Cardiac fibroblast (primary cell): ENCODE results near the gene TMTC1.

Experiments
- DNase-seq, 2 donors: peaks; one replicate each; pipeline versions ENCODE4 v3.0.0 to v3.0.0-alpha.2; 2010; ENCODE audit warnings: low read depth in 2 of 2
- H3K4me3 ChIP-seq, 2 donors: replicated peaks in 1 of 2; 1 replicate in 1 of 2; 2 replicates in 1 of 2; pipeline ENCODE4 v1.5.1; 2011; ENCODE audit warnings: low read depth in 2 of 2, low read length in 2 of 2, mild to moderate bottlenecking in 2 of 2, moderate library complexity in 1 of 2
- CTCF ChIP-seq: IDR thresholded peaks from one replicate; pipeline ENCODE4 v1.5.1; 2011; ENCODE audit warnings: low read depth, mild to moderate bottlenecking, low read length, inconsistent platforms

TMTC1 gene

DNA sequence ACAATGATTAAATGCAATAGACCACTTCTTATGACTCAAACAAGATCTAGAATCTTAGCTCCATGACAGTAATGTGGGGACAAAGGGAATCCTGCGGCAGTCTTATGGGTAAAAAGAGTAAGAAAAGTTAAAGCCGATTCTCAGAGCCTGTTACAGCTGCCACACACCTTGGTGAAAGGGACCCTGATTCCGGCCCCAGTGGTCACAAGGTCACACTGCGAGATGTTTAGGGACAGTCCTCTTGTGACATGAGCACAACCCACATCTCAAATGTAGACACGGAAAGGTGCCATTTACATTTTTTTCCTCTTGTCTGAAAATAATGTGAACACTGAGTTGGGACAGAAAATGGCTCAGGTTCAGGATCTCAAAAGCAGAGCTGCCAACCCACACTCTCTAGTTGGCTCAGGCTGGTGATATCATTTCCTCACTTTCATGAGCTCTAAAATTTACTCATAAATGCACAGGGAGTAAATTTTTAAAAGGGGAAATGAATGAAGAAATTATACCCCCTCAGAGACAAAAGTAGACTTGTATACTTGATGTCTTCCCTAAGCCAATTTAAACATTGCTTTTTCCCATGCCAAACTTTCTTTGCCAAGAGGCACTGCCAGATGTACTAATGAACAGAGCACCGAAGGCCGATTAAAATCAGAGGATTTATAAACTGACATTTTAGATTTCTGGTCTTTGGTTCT is 173.1 kb downstream of the TMTC1 start:
- no peak for TF ChIP-seq CTCF
- peak; percentile 24 to 65 for DNase-seq
- H3K4me3 ChIP-seq = no peak overlapping the region

DNA sequence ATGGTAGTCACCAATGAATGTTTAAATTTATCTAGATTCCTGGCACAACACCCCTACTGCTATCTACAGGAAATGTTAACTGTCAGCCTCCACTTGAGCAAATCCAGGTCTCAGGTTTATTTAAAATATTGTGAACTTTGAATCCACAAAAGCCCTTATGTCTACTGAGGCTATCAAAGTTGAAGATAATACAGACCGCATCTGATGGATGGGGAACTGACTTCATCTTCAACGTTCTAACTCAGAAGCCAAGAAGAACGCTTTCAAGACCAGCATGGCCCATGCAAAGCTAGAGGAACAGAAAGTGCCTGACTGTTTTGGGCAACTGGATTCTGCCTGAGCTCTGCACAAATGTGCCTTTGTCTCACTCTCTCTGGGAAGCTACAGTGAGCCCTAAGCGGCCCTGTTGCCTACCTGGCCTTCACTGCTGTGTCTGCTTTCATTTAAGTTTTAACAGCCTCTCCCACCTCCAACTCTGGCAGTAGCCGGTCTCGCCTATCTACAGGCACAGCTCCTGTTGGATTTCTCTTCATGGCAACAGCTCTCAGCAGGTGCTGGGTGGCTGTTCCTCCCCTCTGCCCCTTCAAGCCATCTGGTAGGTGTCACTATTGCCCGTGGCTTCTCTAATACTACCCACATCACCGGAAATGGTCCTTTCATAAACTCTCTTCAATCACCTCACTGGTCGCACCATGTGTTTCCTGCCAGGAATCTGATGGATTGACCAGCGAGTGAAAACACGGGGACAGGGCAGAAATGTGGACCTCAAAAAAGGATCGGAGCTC is 174.1 kb downstream of the TMTC1 start:
- no peak for TF ChIP-seq CTCF
- H3K4me3 ChIP-seq = no peak overlapping the region

DNA sequence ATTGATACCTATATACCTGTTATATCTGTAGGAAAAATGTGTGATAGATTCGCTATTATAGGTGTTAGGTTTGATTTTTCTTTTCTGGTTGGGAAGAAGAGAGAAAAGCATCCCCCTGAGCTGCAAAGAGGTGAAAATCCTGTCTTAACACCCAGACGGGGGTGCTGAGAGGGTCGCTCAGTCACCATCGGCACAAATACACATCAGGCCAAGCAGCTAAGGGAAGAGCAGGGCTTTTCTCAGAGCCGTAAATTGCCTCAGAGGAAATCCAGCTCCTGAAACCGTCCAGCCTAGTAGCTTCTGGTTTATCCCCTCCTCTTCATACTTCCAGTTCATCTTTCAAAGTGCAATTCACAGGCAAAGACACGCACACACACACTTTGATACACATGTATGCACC is 175.2 kb downstream of the TMTC1 start:
- no peak for TF ChIP-seq CTCF
- no peak overlapping the region for H3K4me3 ChIP-seq
- no peak for DNase-seq

More for the DNA sequence above, 174.1 kb downstream of the TMTC1 start:
- peak in 1 of 2 donors; percentile 60 for DNase-seq

GRCh38 chr12:29599381-29599780 is 184.4 kb downstream of the TMTC1 start:
- H3K4me3 ChIP-seq = no peak overlapping the region
- TF ChIP-seq CTCF = no peak
- peak; percentile 68 to 92 for DNase-seq

DNA sequence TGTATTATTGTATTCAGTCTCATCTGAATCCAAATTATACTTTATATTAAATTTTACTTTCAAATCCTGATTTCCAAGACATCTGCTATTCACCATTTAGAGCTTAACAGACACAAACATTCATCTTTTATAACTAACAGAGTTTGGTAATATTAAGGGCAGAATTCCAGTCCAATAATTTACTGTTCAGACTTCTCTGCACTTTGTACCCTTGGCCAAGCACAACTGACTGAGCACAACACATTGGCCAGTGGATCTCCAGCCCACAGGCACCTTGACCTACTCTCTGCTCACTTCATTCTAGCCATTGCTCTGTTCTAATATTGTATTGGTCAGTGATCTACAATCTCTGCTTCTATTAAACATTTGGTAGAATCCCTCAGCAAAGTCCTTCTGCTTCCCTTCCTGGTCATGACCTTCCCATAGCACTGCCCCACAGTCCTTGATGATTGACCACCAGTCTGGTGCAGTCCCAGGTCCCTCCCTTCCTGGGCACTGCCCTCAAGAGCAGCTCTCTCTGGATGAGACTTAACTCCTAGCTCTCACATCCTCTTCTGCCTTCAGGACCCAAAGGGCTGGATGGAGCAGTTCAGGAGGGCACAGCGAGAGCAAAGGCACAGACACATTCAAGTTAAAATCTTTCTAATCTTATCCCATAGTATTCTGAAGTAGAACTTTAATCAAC is 188.5 kb downstream of the TMTC1 start:
- no peak for DNase-seq
- H3K4me3 ChIP-seq = no peak overlapping the region
- no peak for TF ChIP-seq CTCF

GRCh38 chr12:29593001-29593400 is 190.7 kb downstream of the TMTC1 start:
- H3K4me3 ChIP-seq = no peak overlapping the region
- no peak for DNase-seq
- TF ChIP-seq CTCF = no peak
